ENCODE data around the gene TCEANC2. TPM values are rescaled to one million over a fixed set of nuclear protein-coding genes. Genes with fewer than 3 reads are reported as not detected.

The TCEANC2 gene
- total and polyA plus RNA-seq, 4 donors = 0.89 to 2.1 (median 1.7) TPM

- H3K9me3 ChIP-seq (ENCODE audit: control insufficient read depth in 4 of 4, low read length in 3 of 4) = no peaks in the 10 kb centered on the region
- H3K4me3 ChIP-seq (ENCODE audit: low read depth in 1 of 3, low read length in 3 of 3) = no peak overlapping the region
- H3K36me3 ChIP-seq (ENCODE audit: control insufficient read depth in 4 of 4, insufficient read depth in 3 of 4, low read depth in 1 of 4, low read length in 3 of 4) = no peaks in the 10 kb centered on the region
- WGBS = 91% methylated on average over 4 of the region's 4 CpGs
- DNase-seq (ENCODE audit: low spot score) = no peak
- no peak overlapping the region for H3K9ac ChIP-seq (ENCODE audit: low read depth in 1 of 2, low read length in 2 of 2)
- no peak overlapping the region for H3K27ac ChIP-seq (ENCODE audit: low read depth in 1 of 2, low read length in 2 of 2)
- TF ChIP-seq EGR1 (IDR thresholded peaks at IDR 0.05; ENCODE audit: low read depth in 2 of 2) (no peak), FOXA1 (IDR thresholded peaks at IDR 0.05) (no peak), REST (IDR thresholded peaks at IDR 0.05) (no peak), RAD21 (IDR thresholded peaks at IDR 0.05) (no peak), JUND (IDR thresholded peaks at IDR 0.05) (no peak), CTCF (IDR thresholded peaks at IDR 0.05; ENCODE audit: low read depth, low read length, missing input control) (no peak), ATF3 (IDR thresholded peaks at IDR 0.05) (no peak), SP1 (IDR thresholded peaks at IDR 0.05) (no peak), HNF4A (conservative IDR thresholded peaks at IDR 0.05) (no peak), GABPA (IDR thresholded peaks at IDR 0.05 in 1 of 2, conservative IDR thresholded peaks at IDR 0.05 in 1 of 2) (no peak), YY1 (IDR thresholded peaks at IDR 0.05) (no peak)
- no peaks in the 10 kb centered on the region for H3K27me3 ChIP-seq (ENCODE audit: control insufficient read depth in 4 of 4, insufficient read depth in 4 of 4, low read length in 3 of 4)
- no peaks in the 10 kb centered on the region for H3K4me1 ChIP-seq (ENCODE audit: control insufficient read depth in 4 of 4, insufficient read depth in 4 of 4, low read length in 3 of 4)
These were observed 45.8 kb upstream of the TCEANC2 start for GRCh38 chr1:54007613-54008012.

GRCh38 chr1:54008876-54009275 is 44.5 kb upstream of the TCEANC2 start:
- DNase-seq (ENCODE audit: low spot score) = no peak
- WGBS = 90% methylated on average over 13 of the region's 13 CpGs
- H3K4me3 ChIP-seq (ENCODE audit: low read depth in 1 of 3, low read length in 3 of 3) = no peak overlapping the region
- H3K9ac ChIP-seq (ENCODE audit: low read depth in 1 of 2, low read length in 2 of 2) = no peak overlapping the region
- H3K9me3 ChIP-seq (ENCODE audit: control insufficient read depth in 4 of 4, low read length in 3 of 4) = no peaks in the 10 kb centered on the region
- H3K36me3 ChIP-seq (ENCODE audit: control insufficient read depth in 4 of 4, insufficient read depth in 3 of 4, low read depth in 1 of 4, low read length in 3 of 4) = no peaks in the 10 kb centered on the region
- no peak overlapping the region for H3K27ac ChIP-seq (ENCODE audit: low read depth in 1 of 2, low read length in 2 of 2)
- H3K4me1 ChIP-seq (ENCODE audit: control insufficient read depth in 4 of 4, insufficient read depth in 4 of 4, low read length in 3 of 4) = no peaks in the 10 kb centered on the region
- no peaks in the 10 kb centered on the region for H3K27me3 ChIP-seq (ENCODE audit: control insufficient read depth in 4 of 4, insufficient read depth in 4 of 4, low read length in 3 of 4)
- TF ChIP-seq MAX (IDR thresholded peaks at IDR 0.05) = no peak
- no peak for TF ChIP-seq YY1 (IDR thresholded peaks at IDR 0.05)
- TF ChIP-seq CTCF (IDR thresholded peaks at IDR 0.05; ENCODE audit: low read depth, low read length, missing input control) = no peak
- TF ChIP-seq GABPA (IDR thresholded peaks at IDR 0.05 in 1 of 2, conservative IDR thresholded peaks at IDR 0.05 in 1 of 2) = no peak
- TF ChIP-seq TAF1 (conservative IDR thresholded peaks at IDR 0.05) = no peak
- TF ChIP-seq FOXA2 (IDR thresholded peaks at IDR 0.05) = no peak
- TF ChIP-seq HNF4A (conservative IDR thresholded peaks at IDR 0.05) = no peak
- TF ChIP-seq EGR1 (IDR thresholded peaks at IDR 0.05; ENCODE audit: low read depth in 2 of 2) = no peak
- no peak for TF ChIP-seq SP1 (IDR thresholded peaks at IDR 0.05)
- TF ChIP-seq JUND (IDR thresholded peaks at IDR 0.05) = no peak
- TF ChIP-seq REST (IDR thresholded peaks at IDR 0.05) = no peak
- no peak for TF ChIP-seq FOXA1 (IDR thresholded peaks at IDR 0.05)
- no peak for TF ChIP-seq RXRA (IDR thresholded peaks at IDR 0.05)
- TF ChIP-seq ZBTB33 (IDR thresholded peaks at IDR 0.05) = no peak
- TF ChIP-seq RAD21 (IDR thresholded peaks at IDR 0.05) = no peak
- TF ChIP-seq ATF3 (IDR thresholded peaks at IDR 0.05) = no peak
- TF ChIP-seq NR2F2 (IDR thresholded peaks at IDR 0.05) = no peak
